ENCODE measurements around the gene MYMX.

The MYMX gene

GRCh38 chr6:44201638-44202303 is 15.0 kb upstream of the MYMX start:
- ChIA-PET POLR2A (interaction anchor here (1.3 kb wide), 1 partner anchor 45 kb away, joined by 3 read pairs; the partner anchor contains the start of gene HSP90AB1), CTCF (interaction anchor here (3.1 kb wide), 1 partner anchor 29 kb away, joined by 10 read pairs; no protein-coding TSS in a partner anchor)
- no peak overlapping the region for H3K4me3 ChIP-seq (ENCODE audit: low read depth, low read length)
- no peak for DNase-seq (ENCODE audit: low read depth, low spot score)
- TF ChIP-seq CTCF (IDR thresholded peaks at IDR 0.05; ENCODE audit: insufficient read depth, low read length, missing control alignments), result no peak

- no peak overlapping the region for H3K4me3 ChIP-seq (ENCODE audit: low read depth, low read length)
- POLR2A ChIA-PET, result no interaction called here
- CTCF ChIA-PET, result interaction anchor here (1.4 to 3.1 kb wide), 2 partner anchors 29 to 32 kb away, joined by 5 to 10 read pairs; no protein-coding TSS in a partner anchor
- DNase-seq (ENCODE audit: low read depth, low spot score), result no peak
- TF ChIP-seq CTCF (IDR thresholded peaks at IDR 0.05; ENCODE audit: insufficient read depth, low read length, missing control alignments), result no peak
Measured at GRCh38 chr6:44202332-44202971, 14.3 kb upstream of the MYMX start.

- TF ChIP-seq CTCF (IDR thresholded peaks at IDR 0.05; ENCODE audit: insufficient read depth, low read length, missing control alignments), result no peak
- H3K4me3 ChIP-seq (ENCODE audit: low read depth, low read length), result no peak overlapping the region
- CTCF ChIA-PET, result interaction anchor here (0.7 to 3.1 kb wide), 4 partner anchors 13 to 34 kb away, joined by 3 to 10 read pairs (median 4); partner anchors contain the start of gene MYMX
- POLR2A ChIA-PET, result no interaction called here
- no peak for DNase-seq (ENCODE audit: low read depth, low spot score)
Measured at GRCh38 chr6:44202972-44203750, 13.6 kb upstream of the MYMX start.

- TF ChIP-seq CTCF (IDR thresholded peaks at IDR 0.05; ENCODE audit: insufficient read depth, low read length, missing control alignments), result no peak
- ChIA-PET CTCF (interaction anchor here (1.0 to 1.2 kb wide), 4 partner anchors 11 to 51 kb away, joined by 3 read pairs; no protein-coding TSS in a partner anchor), POLR2A (no interaction called here)
- H3K4me3 ChIP-seq (ENCODE audit: low read depth, low read length), result no peak overlapping the region
- no peak for DNase-seq (ENCODE audit: low read depth, low spot score)
Measured at GRCh38 chr6:44203955-44204354, 12.8 kb upstream of the MYMX start.

GRCh38 chr6:44207966-44208365 is 8.8 kb upstream of the MYMX start:
- ChIA-PET CTCF (interaction anchor here (0.6 to 2.3 kb wide), 5 partner anchors 7 to 35 kb away, joined by 3 to 12 read pairs (median 5); partner anchors contain the start of gene SLC29A1), POLR2A (interaction anchor here (0.5 kb wide), 1 partner anchor 21 kb away, joined by 3 read pairs; no protein-coding TSS in a partner anchor)
- DNase-seq (ENCODE audit: low read depth, low spot score), result no peak
- TF ChIP-seq CTCF (IDR thresholded peaks at IDR 0.05; ENCODE audit: insufficient read depth, low read length, missing control alignments), result no peak
- no peak overlapping the region for H3K4me3 ChIP-seq (ENCODE audit: low read depth, low read length)

Measured in AG04449 (cell line).